HepG2 (cell line): ENCODE measurements around the gene METTL25. TPM values are rescaled to one million over a fixed set of nuclear protein-coding genes. Genes with fewer than 3 reads are reported as not detected.

Experiments used
- CCDC6 ChIP-seq: sonication (generic); formaldehyde crosslinking; IDR thresholded peaks from 2 replicates; pipeline ENCODE4 v1.8.1; 2022; ENCODE audit warnings: mild to moderate bottlenecking, missing genetic modification reagents, moderate library complexity
- ELF3 ChIP-seq: IDR thresholded peaks from 2 replicates; pipeline ENCODE4 v1.6.1; 2016; ENCODE audit warnings: missing genetic modification reagents, missing compliant biosample characterization
- FOXC1 ChIP-seq: sonication (generic); formaldehyde crosslinking; IDR thresholded peaks from 2 replicates; pipeline ENCODE4 v1.8.0; 2022; ENCODE audit warnings: mild to moderate bottlenecking, missing genetic modification reagents, borderline replicate concordance
- GZF1 ChIP-seq: sonication (generic); formaldehyde crosslinking; IDR thresholded peaks from 2 replicates; pipeline ENCODE4 v1.5.1; 2020; ENCODE audit warnings: mild to moderate bottlenecking, missing genetic modification reagents
- HDAC6 ChIP-seq: fragments of 200-600 bp; sonication (generic); IDR thresholded peaks from 2 replicates; pipeline ENCODE4 v1.7.0; 2017; ENCODE audit warnings: mild to moderate bottlenecking, antibody characterized with exemption, low read length, low read depth
- IRX3 ChIP-seq: sonication (generic); formaldehyde crosslinking; IDR thresholded peaks from 2 replicates; pipeline ENCODE4 v1.8.1; 2023; ENCODE audit warnings: mild to moderate bottlenecking, low read depth, missing genetic modification reagents, borderline replicate concordance
- KLF15 ChIP-seq: sonication (generic); formaldehyde crosslinking; IDR thresholded peaks from 2 replicates; pipeline ENCODE4 v1.8.1; 2023; ENCODE audit warnings: borderline replicate concordance, mild to moderate bottlenecking, inconsistent platforms, missing genetic modification reagents, mixed read lengths
- NR1H2 ChIP-seq: sonication (generic); formaldehyde crosslinking; IDR thresholded peaks from 2 replicates; pipeline ENCODE4 v1.8.1; 2022; ENCODE audit warnings: low read depth, missing genetic modification reagents, borderline replicate concordance
- PCBP2 ChIP-seq: fragments of 200-400 bp; formaldehyde crosslinking; optimal IDR thresholded peaks from 2 replicates; pipeline ENCODE3; 2018; ENCODE audit warnings: low read length, low read depth; ENCODE audit not compliant: poor library complexity, severe bottlenecking
- RARG ChIP-seq: sonication (generic); formaldehyde crosslinking; IDR thresholded peaks from 2 replicates; pipeline ENCODE4 v1.4.0; 2020; ENCODE audit warnings: low read depth, mild to moderate bottlenecking, missing genetic modification reagents
- RXRA ChIP-seq: sonication (generic); formaldehyde crosslinking; IDR thresholded peaks from 2 replicates; pipeline ENCODE4 v1.5.1; 2020; ENCODE audit warnings: missing genetic modification reagents
- SMAD9 ChIP-seq: sonication (generic); formaldehyde crosslinking; IDR thresholded peaks from 2 replicates; pipeline ENCODE4 v1.5.1; 2020; ENCODE audit warnings: mild to moderate bottlenecking, missing genetic modification reagents
- SRY ChIP-seq: sonication (generic); formaldehyde crosslinking; IDR thresholded peaks from 2 replicates; pipeline ENCODE4 v1.8.0; 2022; ENCODE audit warnings: mild to moderate bottlenecking, missing genetic modification reagents
- SSRP1 ChIP-seq: IDR thresholded peaks from 2 replicates; pipeline ENCODE4 v1.6.1; 2016; ENCODE audit warnings: control low read depth
- ZFAT ChIP-seq: sonication (generic); formaldehyde crosslinking; conservative IDR thresholded peaks from 2 replicates; pipeline ENCODE4 v1.8.1; 2023; ENCODE audit warnings: missing genetic modification reagents, inconsistent platforms
- ZFP1 ChIP-seq: IDR thresholded peaks from 2 replicates; pipeline ENCODE4 v1.6.1; 2016
- ZNF136 ChIP-seq: sonication (generic); formaldehyde crosslinking; IDR thresholded peaks from 2 replicates; pipeline ENCODE4 v1.8.1; 2022; ENCODE audit warnings: low read depth, mild to moderate bottlenecking, moderate library complexity, missing genetic modification reagents
- ZNF225 ChIP-seq: sonication (generic); formaldehyde crosslinking; IDR thresholded peaks from 2 replicates; pipeline ENCODE4 v1.4.0; 2020; ENCODE audit warnings: mild to moderate bottlenecking, missing genetic modification reagents
- ZNF430 ChIP-seq: sonication (generic); formaldehyde crosslinking; IDR thresholded peaks from 2 replicates; pipeline ENCODE4 v1.9.0; 2021; ENCODE audit warnings: mild to moderate bottlenecking, missing genetic modification reagents
- ZNF460 ChIP-seq: sonication (generic); formaldehyde crosslinking; IDR thresholded peaks from 2 replicates; pipeline ENCODE4 v1.5.1; 2020; ENCODE audit warnings: missing genetic modification reagents, mild to moderate bottlenecking, borderline replicate concordance
- ZNF792 ChIP-seq: IDR thresholded peaks from 2 replicates; pipeline ENCODE4 v1.6.1; 2016
- polyA plus RNA-seq, 8 experiments: library from polyadenylated mRNA; depleted of rRNA in 3 of 8; stranded (reverse) in 7 of 8; unstranded in 1 of 8; fragments of >200 nt; fragmentation: Illumina TruSeq in 4 of 8; extraction: Trizol in 4 of 8; gene quantifications; 2 replicates each; pipeline versions ENCODE4 v1.2.1 to v1.2.3, GENCODE V29; 2011 to 2016; ENCODE audit warnings: low read depth in 4 of 8, missing spikeins in 1 of 8, mixed read lengths in 1 of 8; ENCODE audit not compliant: insufficient read depth in 1 of 8
- total RNA-seq, 5 experiments: library from RNA; depleted of rRNA; stranded (reverse); fragments of >200 nt; fragmentation: Illumina TruSeq; extraction: Trizol; gene quantifications; 2 replicates each; pipeline ENCODE4 v1.2.3, GENCODE V29; 2016; ENCODE audit warnings: low read depth in 1 of 5
- TF ChIP-seq, protein P1 (sequence below): IDR thresholded peaks from 2 replicates; pipeline ENCODE4 v1.6.1; 2018; ENCODE audit warnings: missing genetic modification reagents, mild to moderate bottlenecking, missing compliant biosample characterization
- TF ChIP-seq, protein P2 (sequence below): sonication (generic); formaldehyde crosslinking; IDR thresholded peaks from 2 replicates; pipeline ENCODE4 v1.4.0; 2020; ENCODE audit warnings: missing genetic modification reagents; ENCODE audit errors: not compliant biosample characterization
- TF ChIP-seq, protein P3 (sequence below): IDR thresholded peaks from 2 replicates; pipeline ENCODE4 v1.6.1; 2016
- TF ChIP-seq, protein P4 (sequence below): sonication (generic); formaldehyde crosslinking; IDR thresholded peaks from 2 replicates; pipeline ENCODE4 v1.8.1; 2022; ENCODE audit warnings: mild to moderate bottlenecking, missing genetic modification reagents

METTL25 gene
- total and polyA plus RNA-seq, 2 of the 13 experiments (the other 11 are each of a cell fraction or from before 2014, with no cell fraction given), result 2.2 to 7.8 TPM

DNA sequence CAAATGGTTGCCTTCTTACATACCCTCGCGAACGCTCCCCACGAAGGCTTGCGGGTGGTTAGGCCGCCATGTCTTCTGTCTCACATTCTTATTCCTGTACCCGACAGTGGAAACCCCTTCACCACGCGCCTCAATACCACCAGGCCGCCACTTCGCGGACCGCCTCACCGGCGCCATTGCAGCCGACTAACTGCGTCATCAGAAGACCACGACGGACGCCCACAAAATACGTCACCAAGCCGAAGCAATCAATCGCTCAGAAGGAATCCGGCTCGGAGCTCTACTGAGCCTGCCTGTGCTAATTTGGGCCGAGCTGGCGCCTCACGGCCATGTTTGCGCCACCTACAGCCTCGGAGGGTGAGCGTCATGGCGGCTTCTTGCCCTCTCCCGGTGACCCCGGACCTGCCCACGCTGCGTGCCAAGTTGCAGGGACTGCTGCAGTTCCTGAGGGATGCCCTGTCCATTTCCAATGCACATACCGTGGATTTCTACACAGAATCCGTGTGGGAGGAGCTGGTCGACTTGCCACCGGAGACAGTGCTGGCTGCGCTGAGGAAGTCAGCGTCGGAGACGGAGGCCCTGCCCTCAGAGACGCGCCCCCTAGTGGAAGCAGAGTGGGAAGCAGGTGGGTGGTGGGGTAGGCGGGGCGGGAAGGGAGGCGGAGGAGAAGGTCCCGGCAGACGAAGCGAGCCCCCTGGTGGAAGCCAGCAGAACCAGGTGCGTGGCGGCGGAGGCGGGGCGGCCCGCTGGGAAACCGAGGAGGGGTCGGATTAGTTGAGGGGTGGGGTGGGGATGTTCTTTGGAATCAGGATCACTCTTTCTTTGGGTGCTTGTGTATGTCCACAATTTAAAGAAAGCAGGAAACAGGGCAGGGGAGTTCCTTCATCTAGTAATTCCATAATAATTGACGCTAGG is at the start of gene METTL25, which contains the start of gene CCDC59 (continued):
- TF ChIP-seq IRX3 (CRISPR knock-in tag) (0 out of 2 replicates have a peak, but pooled peaks have one; percentile 20), RXRA (CRISPR knock-in tag) (peak; percentile 89; the same call in 1 of the 2 replicates), ZFAT (peak; percentile 72; the same call in 1 of the 2 replicates), SSRP1 (peak; percentile 50; the same call in 1 of the 2 replicates), ZNF430 (CRISPR knock-in tag) (peak; percentile 73), ZNF225 (CRISPR knock-in tag) (peak; percentile 91; the same call in 1 of the 2 replicates), FOXC1 (CRISPR knock-in tag) (peak; percentile 94; the same call in 1 of the 2 replicates), ZFP1 (CRISPR knock-in tag) (peak; percentile 95), SMAD9 (CRISPR knock-in tag) (peak; percentile 87; the same call in 1 of the 2 replicates), SRY (CRISPR knock-in tag) (peak; percentile 75), NR1H2 (CRISPR knock-in tag) (no peak), ZNF792 (CRISPR knock-in tag) (0 out of 2 replicates have a peak, but pooled peaks have one; percentile 39), HDAC6 (no peak), KLF15 (no peak; the same call in 1 of the 2 replicates), CCDC6 (peak; percentile 63; the same call in 1 of the 2 replicates), ELF3 (CRISPR knock-in tag) (peak; percentile 55), RARG (CRISPR knock-in tag) (no peak), GZF1 (CRISPR knock-in tag) (peak; percentile 84; the same call in 1 of the 2 replicates), PCBP2 (no peak), ZNF136 (CRISPR knock-in tag) (peak; percentile 78), ZNF460 (CRISPR knock-in tag) (peak; percentile 30; the same call in 1 of the 2 replicates)
- TF ChIP-seq, protein P1, sequence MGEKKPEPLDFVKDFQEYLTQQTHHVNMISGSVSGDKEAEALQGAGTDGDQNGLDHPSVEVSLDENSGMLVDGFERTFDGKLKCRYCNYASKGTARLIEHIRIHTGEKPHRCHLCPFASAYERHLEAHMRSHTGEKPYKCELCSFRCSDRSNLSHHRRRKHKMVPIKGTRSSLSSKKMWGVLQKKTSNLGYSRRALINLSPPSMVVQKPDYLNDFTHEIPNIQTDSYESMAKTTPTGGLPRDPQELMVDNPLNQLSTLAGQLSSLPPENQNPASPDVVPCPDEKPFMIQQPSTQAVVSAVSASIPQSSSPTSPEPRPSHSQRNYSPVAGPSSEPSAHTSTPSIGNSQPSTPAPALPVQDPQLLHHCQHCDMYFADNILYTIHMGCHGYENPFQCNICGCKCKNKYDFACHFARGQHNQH (CRISPR knock-in tag), result peak; percentile 94
- TF ChIP-seq, protein P2, sequence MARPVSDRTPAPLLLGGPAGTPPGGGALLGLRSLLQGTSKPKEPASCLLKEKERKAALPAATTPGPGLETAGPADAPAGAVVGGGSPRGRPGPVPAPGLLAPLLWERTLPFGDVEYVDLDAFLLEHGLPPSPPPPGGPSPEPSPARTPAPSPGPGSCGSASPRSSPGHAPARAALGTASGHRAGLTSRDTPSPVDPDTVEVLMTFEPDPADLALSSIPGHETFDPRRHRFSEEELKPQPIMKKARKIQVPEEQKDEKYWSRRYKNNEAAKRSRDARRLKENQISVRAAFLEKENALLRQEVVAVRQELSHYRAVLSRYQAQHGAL (CRISPR knock-in tag), result peak; percentile 88
- TF ChIP-seq, protein P3, sequence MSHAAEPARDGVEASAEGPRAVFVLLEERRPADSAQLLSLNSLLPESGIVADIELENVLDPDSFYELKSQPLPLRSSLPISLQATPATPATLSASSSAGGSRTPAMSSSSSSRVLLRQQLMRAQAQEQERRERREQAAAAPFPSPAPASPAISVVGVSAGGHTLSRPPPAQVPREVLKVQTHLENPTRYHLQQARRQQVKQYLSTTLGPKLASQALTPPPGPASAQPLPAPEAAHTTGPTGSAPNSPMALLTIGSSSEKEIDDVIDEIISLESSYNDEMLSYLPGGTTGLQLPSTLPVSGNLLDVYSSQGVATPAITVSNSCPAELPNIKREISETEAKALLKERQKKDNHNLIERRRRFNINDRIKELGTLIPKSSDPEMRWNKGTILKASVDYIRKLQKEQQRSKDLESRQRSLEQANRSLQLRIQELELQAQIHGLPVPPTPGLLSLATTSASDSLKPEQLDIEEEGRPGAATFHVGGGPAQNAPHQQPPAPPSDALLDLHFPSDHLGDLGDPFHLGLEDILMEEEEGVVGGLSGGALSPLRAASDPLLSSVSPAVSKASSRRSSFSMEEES, result peak; percentile 66; the same call in 1 of the 2 replicates
- TF ChIP-seq, protein P4, sequence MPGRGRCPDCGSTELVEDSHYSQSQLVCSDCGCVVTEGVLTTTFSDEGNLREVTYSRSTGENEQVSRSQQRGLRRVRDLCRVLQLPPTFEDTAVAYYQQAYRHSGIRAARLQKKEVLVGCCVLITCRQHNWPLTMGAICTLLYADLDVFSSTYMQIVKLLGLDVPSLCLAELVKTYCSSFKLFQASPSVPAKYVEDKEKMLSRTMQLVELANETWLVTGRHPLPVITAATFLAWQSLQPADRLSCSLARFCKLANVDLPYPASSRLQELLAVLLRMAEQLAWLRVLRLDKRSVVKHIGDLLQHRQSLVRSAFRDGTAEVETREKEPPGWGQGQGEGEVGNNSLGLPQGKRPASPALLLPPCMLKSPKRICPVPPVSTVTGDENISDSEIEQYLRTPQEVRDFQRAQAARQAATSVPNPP (CRISPR knock-in tag), result peak; percentile 82; the same call in 1 of the 2 replicates
